Measurements from ENCODE around the gene UGT1A6. TPM values are rescaled to one million over a fixed set of nuclear protein-coding genes. Genes with fewer than 3 reads are reported as not detected.

UGT1A6 gene
- total RNA-seq, 1 donor from 2014 or later = not detected

GRCh38 chr2:233819884-233820773 is 127.4 kb downstream of the UGT1A6 start:
- POLR2A ChIA-PET = no interaction called here
- Mint-ChIP-seq H3K36me3 (ENCODE audit: low read depth) (no peaks in the 10 kb centered on the region), H3K9me3 (no peaks in the 10 kb centered on the region), H3K27me3 (peaks cover 17% of the 10 kb centered on the region), H3K4me3 (no peak overlapping the region), H3K27ac (no peak overlapping the region), H3K4me1 (no peaks in the 10 kb centered on the region)
- CTCF ChIA-PET = no interaction called here
- TF ChIP-seq, protein P1, sequence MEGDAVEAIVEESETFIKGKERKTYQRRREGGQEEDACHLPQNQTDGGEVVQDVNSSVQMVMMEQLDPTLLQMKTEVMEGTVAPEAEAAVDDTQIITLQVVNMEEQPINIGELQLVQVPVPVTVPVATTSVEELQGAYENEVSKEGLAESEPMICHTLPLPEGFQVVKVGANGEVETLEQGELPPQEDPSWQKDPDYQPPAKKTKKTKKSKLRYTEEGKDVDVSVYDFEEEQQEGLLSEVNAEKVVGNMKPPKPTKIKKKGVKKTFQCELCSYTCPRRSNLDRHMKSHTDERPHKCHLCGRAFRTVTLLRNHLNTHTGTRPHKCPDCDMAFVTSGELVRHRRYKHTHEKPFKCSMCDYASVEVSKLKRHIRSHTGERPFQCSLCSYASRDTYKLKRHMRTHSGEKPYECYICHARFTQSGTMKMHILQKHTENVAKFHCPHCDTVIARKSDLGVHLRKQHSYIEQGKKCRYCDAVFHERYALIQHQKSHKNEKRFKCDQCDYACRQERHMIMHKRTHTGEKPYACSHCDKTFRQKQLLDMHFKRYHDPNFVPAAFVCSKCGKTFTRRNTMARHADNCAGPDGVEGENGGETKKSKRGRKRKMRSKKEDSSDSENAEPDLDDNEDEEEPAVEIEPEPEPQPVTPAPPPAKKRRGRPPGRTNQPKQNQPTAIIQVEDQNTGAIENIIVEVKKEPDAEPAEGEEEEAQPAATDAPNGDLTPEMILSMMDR (IDR thresholded peaks at IDR 0.05) = no peak
- ATAC-seq (ENCODE audit: low read depth) (no peak), DNase-seq (no peak)
- intact Hi-C loops (cut with micrococcal nuclease) = no loop called here

DNA sequence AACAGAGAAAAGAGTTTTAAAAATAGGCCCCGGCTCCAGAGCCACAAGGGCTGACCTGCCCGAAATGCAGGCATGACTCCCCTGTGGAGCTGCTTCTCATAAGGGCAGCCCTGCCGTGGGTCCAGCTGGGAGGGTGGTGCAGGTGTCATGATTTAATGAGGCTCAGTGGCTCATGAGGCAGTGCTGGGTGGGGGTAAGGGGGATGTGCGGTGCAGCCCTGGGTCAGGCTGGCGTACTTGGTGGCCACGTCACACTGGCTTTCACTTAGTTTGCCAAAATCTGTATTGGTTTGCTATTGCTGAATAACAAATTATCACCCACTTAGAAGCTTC is 128.1 kb downstream of the UGT1A6 start:
- ATAC-seq (ENCODE audit: low read depth) (no peak), DNase-seq (no peak)
- H3K9me3 Mint-ChIP-seq = no peaks in the 10 kb centered on the region
- peaks cover 19% of the 10 kb centered on the region for H3K27me3 Mint-ChIP-seq
- H3K27ac Mint-ChIP-seq = no peak overlapping the region
- POLR2A ChIA-PET = no interaction called here
- no peak overlapping the region for H3K4me3 Mint-ChIP-seq
- TF ChIP-seq, protein P1 (IDR thresholded peaks at IDR 0.05) = no peak
- CTCF ChIA-PET = no interaction called here
- intact Hi-C loops (cut with micrococcal nuclease) = no loop called here
- H3K4me1 Mint-ChIP-seq = no peaks in the 10 kb centered on the region
- H3K36me3 Mint-ChIP-seq (ENCODE audit: low read depth) = no peaks in the 10 kb centered on the region

GRCh38 chr2:233821196-233821595 is 128.5 kb downstream of the UGT1A6 start:
- DNase-seq = no peak
- intact Hi-C loops (cut with micrococcal nuclease) = no loop called here

GRCh38 chr2:233821709-233822100 is 129.0 kb downstream of the UGT1A6 start:
- ChIA-PET POLR2A (no interaction called here), CTCF (no interaction called here)
- H3K4me3 Mint-ChIP-seq = no peak overlapping the region
- TF ChIP-seq, protein P1 (IDR thresholded peaks at IDR 0.05) = no peak
- H3K27ac Mint-ChIP-seq = no peak overlapping the region
- H3K36me3 Mint-ChIP-seq (ENCODE audit: low read depth) = no peaks in the 10 kb centered on the region
- no peaks in the 10 kb centered on the region for H3K4me1 Mint-ChIP-seq
- DNase-seq (no peak), ATAC-seq (ENCODE audit: low read depth) (no peak)
- H3K27me3 Mint-ChIP-seq = peaks cover 10% of the 10 kb centered on the region
- no peaks in the 10 kb centered on the region for H3K9me3 Mint-ChIP-seq
- intact Hi-C loops (cut with micrococcal nuclease) = no loop called here

More at GRCh38 chr2:233821196-233821595, 128.5 kb downstream of the UGT1A6 start:
- Mint-ChIP-seq H3K4me1 (no peaks in the 10 kb centered on the region), H3K4me3 (no peak overlapping the region), H3K9me3 (no peaks in the 10 kb centered on the region), H3K27ac (no peak overlapping the region), H3K27me3 (peaks cover 15% of the 10 kb centered on the region), H3K36me3 (ENCODE audit: low read depth) (no peaks in the 10 kb centered on the region)
- TF ChIP-seq, protein P1 (IDR thresholded peaks at IDR 0.05) = no peak
- no peak for ATAC-seq (ENCODE audit: low read depth)
- CTCF ChIA-PET = no interaction called here
- POLR2A ChIA-PET = no interaction called here

GRCh38 chr2:233822101-233822771 is 129.5 kb downstream of the UGT1A6 start:
- POLR2A ChIA-PET = no interaction called here

More at GRCh38 chr2:233822101-233822771, 129.5 kb downstream of the UGT1A6 start:
- H3K9me3 Mint-ChIP-seq = no peaks in the 10 kb centered on the region
- H3K4me3 Mint-ChIP-seq = no peak overlapping the region
- H3K36me3 Mint-ChIP-seq (ENCODE audit: low read depth) = no peaks in the 10 kb centered on the region
- peaks cover 7% of the 10 kb centered on the region for H3K27me3 Mint-ChIP-seq
- H3K4me1 Mint-ChIP-seq = no peaks in the 10 kb centered on the region
- TF ChIP-seq, protein P1 (IDR thresholded peaks at IDR 0.05) = no peak
- intact Hi-C loops (cut with micrococcal nuclease) = no loop called here
- DNase-seq (no peak), ATAC-seq (ENCODE audit: low read depth) (no peak)
- H3K27ac Mint-ChIP-seq = no peak overlapping the region
- CTCF ChIA-PET = no interaction called here
